GM10248 (cell line): Measurements from ENCODE around the gene SSBP2.

Source experiments
- CTCF ChIA-PET: fragments of 300-600 bp; sonication (Branson Sonifier 250); formaldehyde crosslinking; extraction: SDS; loops from one replicate; lab custom pipeline; 2021; ENCODE audit warnings: antibody characterized with exemption; lab: Yijun Ruan, JAX
- POLR2A ChIA-PET: fragments of 350-650 bp; sonication (Branson Sonifier 250); formaldehyde crosslinking; extraction: SDS; loops from one replicate; lab custom pipeline; 2020; ENCODE audit warnings: antibody characterized with exemption; lab: Yijun Ruan, JAX
- DNase-seq: peaks from one replicate; pipeline ENCODE4 v3.0.0; 2012; ENCODE audit errors: extremely low spot score
- TF ChIP-seq, protein P1 (sequence below): IDR thresholded peaks from 2 replicates; pipeline ENCODE4 v1.5.1; 2012; ENCODE audit warnings: mild to moderate bottlenecking, low read depth; ENCODE audit errors: extremely low read depth, missing control alignments, control extremely low read depth

The SSBP2 gene

DNA sequence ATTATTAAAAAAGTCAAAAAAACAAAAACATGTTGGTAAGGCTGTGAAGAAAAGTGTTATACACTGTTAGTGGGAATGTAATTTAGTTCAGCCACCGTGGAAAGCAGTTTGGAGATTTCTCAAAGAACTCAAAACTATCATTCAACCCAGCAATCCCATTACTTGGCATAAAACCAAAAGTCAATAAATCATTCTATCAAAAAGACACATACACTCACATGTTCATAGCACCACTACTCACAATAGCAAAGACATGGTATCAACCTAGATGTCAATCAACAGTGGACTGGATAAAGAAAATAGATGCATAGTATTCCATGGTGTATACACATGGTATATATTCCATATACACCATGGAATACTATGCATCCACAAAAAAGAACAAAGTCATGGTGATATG is 208.7 kb downstream of the SSBP2 start:
- TF ChIP-seq, protein P1, sequence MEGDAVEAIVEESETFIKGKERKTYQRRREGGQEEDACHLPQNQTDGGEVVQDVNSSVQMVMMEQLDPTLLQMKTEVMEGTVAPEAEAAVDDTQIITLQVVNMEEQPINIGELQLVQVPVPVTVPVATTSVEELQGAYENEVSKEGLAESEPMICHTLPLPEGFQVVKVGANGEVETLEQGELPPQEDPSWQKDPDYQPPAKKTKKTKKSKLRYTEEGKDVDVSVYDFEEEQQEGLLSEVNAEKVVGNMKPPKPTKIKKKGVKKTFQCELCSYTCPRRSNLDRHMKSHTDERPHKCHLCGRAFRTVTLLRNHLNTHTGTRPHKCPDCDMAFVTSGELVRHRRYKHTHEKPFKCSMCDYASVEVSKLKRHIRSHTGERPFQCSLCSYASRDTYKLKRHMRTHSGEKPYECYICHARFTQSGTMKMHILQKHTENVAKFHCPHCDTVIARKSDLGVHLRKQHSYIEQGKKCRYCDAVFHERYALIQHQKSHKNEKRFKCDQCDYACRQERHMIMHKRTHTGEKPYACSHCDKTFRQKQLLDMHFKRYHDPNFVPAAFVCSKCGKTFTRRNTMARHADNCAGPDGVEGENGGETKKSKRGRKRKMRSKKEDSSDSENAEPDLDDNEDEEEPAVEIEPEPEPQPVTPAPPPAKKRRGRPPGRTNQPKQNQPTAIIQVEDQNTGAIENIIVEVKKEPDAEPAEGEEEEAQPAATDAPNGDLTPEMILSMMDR, result no peak
- ChIA-PET POLR2A (no interaction called here), CTCF (no interaction called here)
- DNase-seq, result no peak

DNA sequence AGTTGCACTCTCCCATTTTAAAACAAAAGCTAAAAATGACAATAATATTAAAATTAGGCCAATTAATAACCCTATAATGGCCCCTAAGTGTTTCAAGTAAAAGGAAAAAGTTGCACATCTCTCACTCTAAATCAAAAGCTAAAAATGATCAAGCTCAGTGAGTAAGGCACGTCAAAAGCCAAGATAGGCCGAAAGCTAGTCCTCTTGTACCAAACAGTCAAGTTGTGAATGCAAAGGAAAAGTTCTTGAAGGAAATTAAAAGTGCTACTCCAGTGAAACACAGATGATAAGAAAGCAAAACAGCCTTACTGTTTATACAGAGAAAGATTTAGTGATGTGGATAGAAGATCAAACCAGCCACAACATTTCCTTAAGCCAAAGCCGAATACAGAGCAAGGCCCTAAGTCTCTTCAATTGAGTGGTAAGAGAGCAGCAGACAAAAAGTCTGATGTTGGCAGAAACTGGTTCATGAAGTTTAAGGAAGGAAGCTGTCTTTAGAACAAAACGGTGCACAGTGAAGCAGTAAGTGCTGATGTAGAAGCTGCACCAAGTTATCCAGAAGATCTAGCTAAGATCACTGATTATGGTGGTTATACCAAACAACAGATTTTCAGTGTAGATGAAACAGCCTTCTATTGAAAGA is 212.9 kb downstream of the SSBP2 start:
- ChIA-PET CTCF (interaction anchor here (1.0 to 1.3 kb wide), 4 partner anchors 12 to 99 kb away, joined by 3 to 4 read pairs (median 3); no protein-coding TSS in a partner anchor), POLR2A (no interaction called here)
- TF ChIP-seq, protein P1, result no peak
- DNase-seq, result no peak

DNA sequence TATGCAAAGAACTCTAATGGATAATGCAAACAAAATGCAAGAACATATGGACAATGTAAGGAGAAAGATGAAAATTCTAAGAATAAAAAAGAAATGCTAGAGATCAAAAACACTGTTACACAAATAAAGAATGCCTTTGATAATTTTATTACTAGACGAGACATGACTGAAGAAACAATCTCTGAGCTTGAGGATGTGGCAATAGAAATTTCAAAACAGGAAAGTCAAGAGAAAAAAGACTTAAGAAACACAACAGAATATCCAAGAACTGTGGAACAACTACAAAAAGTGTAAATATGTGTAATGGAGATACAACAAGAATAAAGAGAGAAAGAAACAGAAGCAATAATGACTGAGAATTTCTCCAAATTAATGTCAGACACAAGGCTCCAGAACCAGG is 216.5 kb downstream of the SSBP2 start:
- TF ChIP-seq, protein P1, result no peak
- no peak for DNase-seq
- CTCF ChIA-PET, result no interaction called here
- POLR2A ChIA-PET, result no interaction called here

DNA sequence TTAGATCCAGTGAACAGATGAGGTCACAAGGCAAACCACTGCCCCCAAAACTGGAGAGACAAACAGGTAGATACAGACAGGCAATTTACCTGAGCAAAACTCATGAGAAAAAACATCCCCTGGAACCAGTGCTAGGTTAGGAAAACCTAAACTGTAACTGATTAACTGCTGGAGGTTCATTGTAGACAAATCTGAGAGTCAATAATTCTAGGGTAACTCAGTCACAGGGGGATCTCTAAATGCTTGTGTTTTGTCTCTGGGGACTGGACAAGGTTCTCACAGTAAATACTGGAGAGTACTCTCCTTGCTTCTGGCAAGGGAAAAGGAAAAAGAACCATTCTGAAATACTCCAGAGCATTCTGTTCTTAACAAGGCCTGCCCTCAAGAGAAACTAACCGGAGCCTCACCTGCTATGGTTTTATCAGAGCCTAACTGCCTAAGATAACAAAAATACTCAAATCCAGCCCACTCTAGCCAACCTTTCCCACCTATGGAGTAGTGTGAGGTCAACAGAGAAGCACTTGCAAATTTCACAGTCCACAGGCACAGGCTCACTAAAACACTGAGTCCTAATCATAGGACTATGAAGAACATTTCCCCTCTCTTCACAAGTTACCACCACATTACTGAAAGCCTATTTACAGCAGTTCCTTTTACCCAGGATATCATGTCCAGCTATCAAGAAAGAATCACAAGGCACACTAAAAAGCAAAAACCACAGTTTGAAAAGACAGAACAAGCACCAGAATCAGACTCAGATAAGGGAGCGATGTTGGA is 217.1 kb downstream of the SSBP2 start:
- ChIA-PET CTCF (no interaction called here), POLR2A (no interaction called here)
- TF ChIP-seq, protein P1, result no peak
- no peak for DNase-seq

DNA sequence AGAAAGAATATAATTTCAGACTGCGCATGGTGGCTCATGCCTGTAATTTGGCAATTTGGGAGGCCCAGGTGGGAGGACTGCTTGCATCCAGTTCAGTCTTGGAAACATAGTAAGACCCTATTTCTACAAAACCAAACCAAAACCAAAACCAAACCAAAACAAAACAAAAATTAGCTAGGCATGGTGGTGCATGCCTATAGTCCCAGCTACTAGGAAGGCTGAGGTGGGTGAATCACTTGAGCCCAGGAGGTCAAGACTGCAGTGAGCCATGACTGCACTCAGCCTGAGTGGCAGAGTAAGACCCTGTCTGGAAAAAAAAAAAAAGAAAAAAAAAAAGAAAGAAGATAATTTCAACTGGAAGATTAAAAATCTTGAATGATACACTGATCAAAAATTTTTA is 220.0 kb downstream of the SSBP2 start:
- CTCF ChIA-PET, result interaction anchor here (0.6 kb wide), 1 partner anchor 14 kb away, joined by 3 read pairs; no protein-coding TSS in a partner anchor
- POLR2A ChIA-PET, result no interaction called here
- TF ChIP-seq, protein P1, result no peak
- DNase-seq, result no peak

DNA sequence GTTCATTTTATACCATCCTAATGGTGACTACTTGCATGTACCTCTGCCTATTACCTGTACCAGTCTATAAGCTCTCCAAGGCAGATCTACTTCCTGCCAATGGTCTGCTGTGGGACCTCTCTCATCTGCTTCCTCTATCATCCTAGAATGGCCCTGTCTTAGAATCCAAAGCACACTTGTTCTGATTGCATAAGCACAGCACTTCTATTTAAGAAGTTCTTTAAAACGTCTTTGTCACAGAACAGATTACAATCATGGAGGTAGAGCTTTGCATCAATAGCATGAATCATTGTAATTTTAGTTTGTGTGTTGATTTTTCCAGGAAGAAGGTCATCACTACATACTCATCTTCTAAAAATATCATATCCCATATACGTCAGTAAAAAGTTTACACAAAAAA is 225.2 kb downstream of the SSBP2 start:
- CTCF ChIA-PET, result no interaction called here
- TF ChIP-seq, protein P1, result no peak
- no peak for DNase-seq
- POLR2A ChIA-PET, result no interaction called here
